ENCODE measurements around the gene KRT23. TPM values are rescaled to one million over a fixed set of nuclear protein-coding genes. Genes with fewer than 3 reads are reported as not detected.

Gene KRT23
- total and polyA plus RNA-seq, 2 of the 13 experiments (the other 11 are each of a cell fraction or from before 2014, with no cell fraction given) = 24.7 to 51.1 TPM

GRCh38 chr17:40903129-40903847 is 34.2 kb downstream of the KRT23 start (continued):
- no peak for TF ChIP-seq PRDM15 (CRISPR knock-in tag; IDR thresholded peaks at IDR 0.05)
- no peak for TF ChIP-seq TERF1 (CRISPR knock-in tag; IDR thresholded peaks at IDR 0.05)
- no peak for TF ChIP-seq ZNF468 (CRISPR knock-in tag; IDR thresholded peaks at IDR 0.05)
- TF ChIP-seq ZSCAN29 (CRISPR knock-in tag; conservative IDR thresholded peaks at IDR 0.05) = no peak
- 0 out of 2 replicates have a peak, but pooled peaks have one; percentile 20 for TF ChIP-seq ZNF788 (CRISPR knock-in tag; IDR thresholded peaks at IDR 0.05; ENCODE audit: borderline replicate concordance)
- TF ChIP-seq ZNF619 (CRISPR knock-in tag; IDR thresholded peaks at IDR 0.05) = no peak
- no peak for TF ChIP-seq ZNF232 (CRISPR knock-in tag; IDR thresholded peaks at IDR 0.05; ENCODE audit: borderline replicate concordance)
- TF ChIP-seq ZNF446 (CRISPR knock-in tag; IDR thresholded peaks at IDR 0.05) = no peak
- TF ChIP-seq DMTF1 (CRISPR knock-in tag; IDR thresholded peaks at IDR 0.05) = no peak
- TF ChIP-seq NCOR1 (IDR thresholded peaks at IDR 0.05; ENCODE audit: borderline replicate concordance, low read length) = no peak
- TF ChIP-seq PCBP1 (IDR thresholded peaks at IDR 0.05; ENCODE audit: borderline replicate concordance, low read depth, low read length) = no peak
- TF ChIP-seq DNMT1 (CRISPR knock-in tag; IDR thresholded peaks at IDR 0.05) = no peak
- TF ChIP-seq TBX3 (IDR thresholded peaks at IDR 0.05; ENCODE audit: borderline replicate concordance) = no peak
- peak; percentile 76 for TF ChIP-seq JUN (CRISPR knock-in tag; IDR thresholded peaks at IDR 0.05)
- no peak for TF ChIP-seq KMT2B (CRISPR knock-in tag; IDR thresholded peaks at IDR 0.05)
- TF ChIP-seq FOXK2 (IDR thresholded peaks at IDR 0.05) = no peak
- no peak for TF ChIP-seq CBX1 (IDR thresholded peaks at IDR 0.05; ENCODE audit: low read depth)
- no peak for TF ChIP-seq ZNF782 (CRISPR knock-in tag; IDR thresholded peaks at IDR 0.05; ENCODE audit: borderline replicate concordance)
- no peak for TF ChIP-seq ATF4 (CRISPR knock-in tag; IDR thresholded peaks at IDR 0.05)
- no peak for TF ChIP-seq RFX5 (IDR thresholded peaks at IDR 0.05; ENCODE audit: low read depth, low read length)
- TF ChIP-seq ZSCAN22 (CRISPR knock-in tag; IDR thresholded peaks at IDR 0.05) = no peak
- TF ChIP-seq ZNF326 (CRISPR knock-in tag; IDR thresholded peaks at IDR 0.05; ENCODE audit: borderline replicate concordance) = no peak
- TF ChIP-seq ZNF234 (CRISPR knock-in tag; conservative IDR thresholded peaks at IDR 0.05) = no peak
